Measurements from ENCODE around the gene CHL1. TPM values are rescaled to one million over a fixed set of nuclear protein-coding genes. Genes with fewer than 3 reads are reported as not detected.
A peak's percentile ranks its signal among the peaks of the same experiment; 100 is the strongest.

CHL1 gene
- total RNA-seq, 1 donor from 2014 or later = 8.6 TPM

DNA sequence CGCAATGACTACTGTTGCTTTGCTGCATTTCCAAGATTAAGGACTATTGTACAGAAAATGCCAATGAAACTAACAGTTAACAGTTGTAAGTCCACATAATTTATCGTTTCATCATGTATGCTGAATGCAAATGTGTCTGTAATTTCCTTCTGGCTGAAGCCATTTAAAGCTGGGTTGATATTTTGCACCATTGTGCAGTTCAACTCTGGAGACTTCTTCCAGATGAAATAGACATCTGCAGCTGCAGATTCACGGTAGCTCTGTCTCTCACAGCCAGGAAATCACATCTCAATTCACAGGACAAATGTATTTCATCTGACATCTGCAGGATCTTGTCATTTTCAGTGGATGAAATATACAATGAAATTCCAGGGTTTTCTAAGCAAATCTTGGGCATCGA lies 145.4 kb downstream of the CHL1 start:
- no peak for DNase-seq (ENCODE audit: low read depth)

- peak; percentile 50 for DNase-seq (ENCODE audit: low read depth)
Measured at GRCh38 chr3:346186-346585, 149.6 kb downstream of the CHL1 start.

- no peak for DNase-seq (ENCODE audit: low read depth)
Measured at GRCh38 chr3:347581-347980, 151.0 kb downstream of the CHL1 start.

- DNase-seq (ENCODE audit: low read depth) = no peak
Measured at GRCh38 chr3:350871-351371, 154.4 kb downstream of the CHL1 start.

DNA sequence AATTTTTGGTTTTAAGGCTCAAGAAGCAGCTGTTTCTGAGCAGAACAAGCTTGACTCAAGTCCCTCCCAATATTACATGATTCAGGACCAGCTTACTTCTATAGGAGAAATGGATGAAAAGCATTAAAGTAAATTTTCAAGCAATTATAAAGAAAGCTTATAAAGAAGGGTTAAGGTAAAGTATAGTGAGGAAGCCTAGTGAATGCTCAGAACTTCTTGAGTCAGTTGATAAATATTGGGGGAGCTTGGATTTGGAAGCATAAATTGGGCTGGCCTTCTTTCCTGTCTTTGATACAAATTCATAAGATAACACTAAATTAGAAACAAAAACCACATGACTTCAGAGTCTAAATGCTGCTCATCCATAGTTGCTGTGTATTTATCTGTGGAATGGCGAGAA lies 156.0 kb downstream of the CHL1 start:
- no peak for DNase-seq (ENCODE audit: low read depth)

- DNase-seq (ENCODE audit: low read depth) = peak; percentile 64
Measured at GRCh38 chr3:353191-353739, 156.7 kb downstream of the CHL1 start.

- peak; percentile 59 for DNase-seq (ENCODE audit: low read depth)
Measured at GRCh38 chr3:354432-354831, 157.9 kb downstream of the CHL1 start.

- DNase-seq (ENCODE audit: low read depth) = peak; percentile 90
Measured at GRCh38 chr3:355622-356021, 159.1 kb downstream of the CHL1 start.

DNA sequence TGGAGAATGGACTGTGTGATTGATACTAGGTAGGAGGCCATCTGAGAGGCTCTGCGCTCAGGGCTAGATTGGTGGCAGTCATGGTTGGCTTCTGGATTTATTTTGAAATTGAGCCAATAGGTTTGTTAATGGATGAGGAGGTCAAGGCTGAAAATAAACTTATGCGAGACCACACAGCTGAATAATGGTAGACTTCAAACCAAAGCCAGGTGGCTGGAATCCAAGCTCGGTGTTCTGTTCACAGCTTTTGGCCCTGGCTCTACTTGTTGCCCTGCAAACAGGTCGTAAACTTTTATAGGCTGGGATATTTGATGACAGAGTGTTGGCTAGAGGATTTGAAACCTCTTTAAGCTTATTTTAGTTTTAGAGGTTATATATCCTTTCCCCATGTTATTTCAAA lies 160.4 kb downstream of the CHL1 start:
- DNase-seq (ENCODE audit: low read depth) = peak; percentile 99

DNA sequence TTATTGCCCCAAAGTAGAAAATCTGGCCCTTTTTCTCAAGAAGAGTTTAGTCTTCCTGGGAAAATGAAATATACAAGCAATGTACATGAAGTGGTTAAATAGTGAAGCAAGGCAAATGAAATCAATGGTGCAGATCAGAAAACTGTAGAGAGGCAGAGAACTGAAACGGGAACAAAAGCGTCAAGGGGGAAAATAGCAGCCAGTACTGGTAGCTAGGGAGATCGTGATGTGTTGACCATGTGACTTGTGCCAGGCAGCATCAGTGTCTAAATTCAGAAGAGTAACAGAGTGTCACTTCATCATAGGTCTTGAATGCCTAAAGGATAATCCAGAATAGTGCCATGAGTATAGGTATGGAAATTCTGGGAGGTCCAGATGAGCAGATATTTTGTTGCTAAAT lies 163.1 kb downstream of the CHL1 start:
- peak; percentile 88 for DNase-seq (ENCODE audit: low read depth)

- DNase-seq (ENCODE audit: low read depth) = peak; percentile 61
Measured at GRCh38 chr3:362681-363338, 166.2 kb downstream of the CHL1 start.

DNA sequence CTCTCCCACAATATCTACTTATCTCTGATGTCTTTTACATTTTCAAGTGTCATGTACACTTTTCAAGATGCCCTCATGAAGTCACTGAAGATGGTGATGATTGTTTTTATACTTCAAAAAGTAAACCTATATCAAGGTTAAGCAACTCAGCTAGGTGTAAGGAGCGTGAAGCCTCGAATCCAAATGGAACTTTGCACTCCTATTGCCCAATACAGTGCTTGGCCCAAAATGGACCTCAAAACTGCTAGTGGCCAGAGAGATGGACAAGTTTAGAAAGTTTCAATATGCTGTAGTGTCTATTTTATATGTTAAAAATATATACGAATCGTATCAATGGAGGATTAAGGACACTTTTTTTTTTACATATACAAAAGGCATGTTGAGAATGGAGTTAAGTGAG lies 167.7 kb downstream of the CHL1 start:
- DNase-seq (ENCODE audit: low read depth) = peak; percentile 28

GRCh38 chr3:365268-365667 lies 168.7 kb downstream of the CHL1 start:
- peak; percentile 88 for DNase-seq (ENCODE audit: low read depth)

DNA sequence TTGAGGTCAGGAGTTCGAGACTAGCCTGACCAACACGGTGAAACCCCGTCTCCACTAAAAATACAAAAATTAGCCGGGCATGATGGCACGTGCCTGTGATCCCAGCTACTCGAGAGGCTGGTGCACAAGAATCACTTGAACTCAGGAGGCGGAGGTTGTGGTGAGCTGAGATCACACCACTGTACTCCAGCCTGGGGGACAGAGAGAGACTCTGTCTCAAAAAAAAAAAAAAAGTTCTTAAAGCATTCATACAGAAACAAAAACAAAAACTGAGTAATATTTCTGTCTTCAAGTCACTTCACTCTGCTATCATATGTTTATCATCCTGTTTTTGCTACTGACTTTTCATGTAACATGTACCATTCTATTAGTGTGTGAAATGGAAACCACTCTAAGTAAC lies 169.7 kb downstream of the CHL1 start:
- DNase-seq (ENCODE audit: low read depth) = peak; percentile 25

DNA sequence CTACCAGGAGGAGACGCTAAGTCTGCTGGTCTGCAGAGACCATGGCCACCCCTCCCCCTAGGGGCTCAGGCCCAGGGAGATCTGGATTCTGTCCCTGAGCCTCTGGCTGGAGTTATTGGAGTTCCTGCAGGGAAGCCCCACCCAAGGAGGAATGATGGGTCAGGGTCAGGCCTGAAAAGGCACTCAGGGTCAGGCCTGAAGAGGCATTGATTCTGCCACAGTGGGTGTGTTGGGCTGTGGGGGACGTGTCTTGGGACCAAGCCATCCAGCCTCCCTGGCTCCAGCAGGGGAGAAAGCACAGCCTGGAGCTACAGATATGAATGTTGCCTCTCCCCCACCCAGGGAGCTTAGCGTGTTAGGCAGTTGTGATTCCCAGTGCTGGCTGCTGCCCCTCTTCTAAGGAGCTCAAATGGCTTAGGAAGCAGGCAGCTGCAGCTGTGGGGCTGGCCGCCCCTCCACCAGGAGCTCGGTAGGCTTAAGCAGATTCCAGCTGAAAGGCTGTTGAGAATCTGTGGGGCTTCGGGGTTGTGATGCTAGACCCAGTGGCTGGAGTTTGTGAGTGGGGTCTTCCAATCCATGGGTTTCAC lies 176.7 kb downstream of the CHL1 start:
- no peak for DNase-seq (ENCODE audit: low read depth)

DNA sequence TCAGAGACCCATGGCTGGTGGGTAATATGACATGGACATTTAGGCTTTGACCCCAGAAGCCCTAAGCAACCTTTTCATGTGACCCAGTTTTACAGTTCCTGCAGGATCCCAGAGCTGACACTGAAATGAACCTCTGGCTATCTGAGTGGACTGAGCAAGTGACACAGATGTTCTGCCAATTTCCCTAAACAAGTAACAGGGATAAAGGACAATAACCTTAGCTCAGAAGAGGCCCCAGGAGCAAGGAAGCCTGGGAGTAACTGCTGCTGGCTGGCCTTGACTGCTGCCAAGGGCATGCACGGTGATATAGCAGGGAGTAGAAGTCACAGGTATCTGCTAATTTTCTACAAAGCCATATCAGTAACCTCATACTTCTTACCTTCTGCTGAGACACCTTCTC lies 177.9 kb downstream of the CHL1 start:
- DNase-seq (ENCODE audit: low read depth) = no peak

GRCh38 chr3:377158-377561 lies 180.6 kb downstream of the CHL1 start:
- DNase-seq (ENCODE audit: low read depth) = peak; percentile 81

DNA sequence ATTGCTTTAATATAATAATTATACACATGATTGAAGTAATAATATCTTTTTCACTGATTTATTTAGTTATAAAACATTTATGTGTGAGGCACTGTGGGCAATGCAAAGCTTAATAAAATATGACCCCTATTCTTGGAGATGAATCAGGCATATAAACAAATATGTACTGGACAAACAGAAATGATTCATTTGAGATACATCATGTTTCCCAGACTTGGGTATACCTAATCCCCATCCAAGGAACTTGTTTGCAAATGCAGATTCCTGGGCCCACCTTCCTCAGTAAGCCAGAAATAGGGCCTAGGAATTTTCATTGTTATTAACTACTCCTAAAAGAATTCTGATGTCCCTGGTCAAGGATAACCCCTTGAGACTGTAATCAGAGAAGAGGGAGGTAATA lies 184.2 kb downstream of the CHL1 start:
- no peak for DNase-seq (ENCODE audit: low read depth)

DNA sequence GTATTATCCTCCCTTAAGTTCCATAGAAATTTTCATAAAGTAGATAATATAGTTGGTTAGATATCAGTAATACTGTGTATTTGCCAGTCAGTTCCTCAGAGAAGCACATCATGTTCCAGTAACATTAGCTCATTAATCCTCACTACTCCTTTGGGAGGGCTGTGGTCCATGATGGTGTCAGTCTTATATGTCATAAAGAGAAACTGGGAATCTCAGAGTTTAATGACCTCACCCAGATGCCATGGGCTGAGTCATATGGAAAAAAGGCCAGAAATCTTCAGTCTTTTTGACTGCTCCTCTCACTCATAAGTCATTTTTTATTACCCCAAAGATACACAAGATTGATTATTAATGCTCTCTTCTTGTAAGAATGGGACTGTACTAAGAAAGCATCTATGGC lies 188.6 kb downstream of the CHL1 start:
- peak; percentile 57 for DNase-seq (ENCODE audit: low read depth)

- no peak for DNase-seq (ENCODE audit: low read depth)
Measured at GRCh38 chr3:394775-395174, 198.2 kb downstream of the CHL1 start.

GRCh38 chr3:396293-396692 lies 199.7 kb downstream of the CHL1 start:
- no peak for DNase-seq (ENCODE audit: low read depth)

DNA sequence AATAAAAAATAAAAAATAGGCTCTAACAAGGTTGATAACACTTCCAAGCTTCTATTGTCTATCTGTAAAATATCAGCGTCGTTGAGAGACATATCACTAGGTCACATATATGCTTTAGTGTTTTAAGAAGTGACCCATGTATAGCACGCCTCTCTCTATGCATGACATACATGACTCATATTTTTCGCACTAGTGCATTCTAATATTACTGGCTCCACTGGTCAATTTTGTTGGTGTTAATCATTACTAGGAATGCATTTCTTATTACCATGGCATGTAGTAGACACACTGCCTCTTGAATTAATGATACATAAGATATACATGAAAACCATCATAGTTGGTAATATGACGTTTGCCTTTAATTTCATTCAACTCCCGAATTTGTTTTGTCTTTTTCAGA lies 203.1 kb downstream of the CHL1 start:
- peak; percentile 15 for DNase-seq (ENCODE audit: low read depth)

DNA sequence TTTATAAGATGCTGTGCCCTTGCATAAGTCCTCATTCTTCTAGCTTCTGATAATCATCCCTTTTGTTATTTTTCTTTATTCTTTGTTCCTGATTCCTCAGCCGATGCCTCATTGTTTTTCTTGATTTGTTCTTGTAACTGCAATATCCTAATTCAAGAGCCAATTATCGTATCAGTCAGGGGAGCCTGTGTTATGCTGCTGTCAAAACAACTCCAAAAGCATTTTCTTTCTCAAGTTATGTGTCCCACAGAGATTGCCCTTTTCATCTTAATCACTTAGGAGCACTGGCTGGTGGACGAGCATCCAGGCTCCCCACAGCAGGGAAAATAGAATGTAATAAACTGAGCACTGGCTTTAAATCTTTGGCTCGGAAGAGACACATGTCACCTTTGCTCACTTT lies 207.3 kb downstream of the CHL1 start:
- DNase-seq (ENCODE audit: low read depth) = no peak

Data from renal cortical epithelial cell (primary cell).